ENCODE results near the gene PODN.

The PODN gene

GRCh38 chr1:53081384-53082066 is 19.5 kb downstream of the PODN start:
- no peak for TF ChIP-seq CTCF (IDR thresholded peaks at IDR 0.05; ENCODE audit: low read depth, low read length, missing control alignments)
- DNase-seq (ENCODE audit: low read depth): no peak
- no peak overlapping the region for H3K4me3 ChIP-seq (ENCODE audit: low read depth, low read length)

- no peak overlapping the region for H3K4me3 ChIP-seq (ENCODE audit: low read depth, low read length)
- no peak for TF ChIP-seq CTCF (IDR thresholded peaks at IDR 0.05; ENCODE audit: low read depth, low read length, missing control alignments)
- no peak for DNase-seq (ENCODE audit: low read depth)
Observed at GRCh38 chr1:53082826-53083455, 20.9 kb downstream of the PODN start.

- TF ChIP-seq CTCF (IDR thresholded peaks at IDR 0.05; ENCODE audit: low read depth, low read length, missing control alignments): no peak
- no peak for DNase-seq (ENCODE audit: low read depth)
- no peak overlapping the region for H3K4me3 ChIP-seq (ENCODE audit: low read depth, low read length)
Observed at GRCh38 chr1:53083636-53084588, 21.9 kb downstream of the PODN start.

GRCh38 chr1:53084589-53084971 is 22.6 kb downstream of the PODN start:
- H3K4me3 ChIP-seq (ENCODE audit: low read depth, low read length): no peak overlapping the region
- TF ChIP-seq CTCF (IDR thresholded peaks at IDR 0.05; ENCODE audit: low read depth, low read length, missing control alignments): no peak
- DNase-seq (ENCODE audit: low read depth): no peak

- no peak for TF ChIP-seq CTCF (IDR thresholded peaks at IDR 0.05; ENCODE audit: low read depth, low read length, missing control alignments)
- no peak for DNase-seq (ENCODE audit: low read depth)
- no peak overlapping the region for H3K4me3 ChIP-seq (ENCODE audit: low read depth, low read length)
Observed at GRCh38 chr1:53085405-53085804, 23.4 kb downstream of the PODN start.

- no peak for DNase-seq (ENCODE audit: low read depth)
- no peak overlapping the region for H3K4me3 ChIP-seq (ENCODE audit: low read depth, low read length)
- no peak for TF ChIP-seq CTCF (IDR thresholded peaks at IDR 0.05; ENCODE audit: low read depth, low read length, missing control alignments)
Observed at GRCh38 chr1:53086491-53087070, 24.6 kb downstream of the PODN start.
